Astrocyte of the cerebellum (primary cell): ENCODE results near the gene HOXA7.

Experiments
- DNase-seq: peaks from one replicate; pipeline ENCODE4 v3.0.0-alpha.2; 2011; ENCODE audit warnings: low read depth
- H3K4me3 ChIP-seq: 2 replicates; pipeline ENCODE4 v1.5.1; 2011; ENCODE audit warnings: mild to moderate bottlenecking, low read depth, low read length, moderate library complexity
- in situ Hi-C: cut with HindIII; loops from 2 replicates; pipeline ENCODE4 v1.10.0; 2017; ENCODE audit warnings: low sequenced_read_pairs
- TF ChIP-seq, protein P1 (sequence below): IDR thresholded peaks from 2 replicates; pipeline ENCODE4 v1.5.1; 2012; ENCODE audit warnings: low read length, low read depth, moderate library complexity, mild to moderate bottlenecking; ENCODE audit errors: missing control alignments

Gene HOXA7

DNA sequence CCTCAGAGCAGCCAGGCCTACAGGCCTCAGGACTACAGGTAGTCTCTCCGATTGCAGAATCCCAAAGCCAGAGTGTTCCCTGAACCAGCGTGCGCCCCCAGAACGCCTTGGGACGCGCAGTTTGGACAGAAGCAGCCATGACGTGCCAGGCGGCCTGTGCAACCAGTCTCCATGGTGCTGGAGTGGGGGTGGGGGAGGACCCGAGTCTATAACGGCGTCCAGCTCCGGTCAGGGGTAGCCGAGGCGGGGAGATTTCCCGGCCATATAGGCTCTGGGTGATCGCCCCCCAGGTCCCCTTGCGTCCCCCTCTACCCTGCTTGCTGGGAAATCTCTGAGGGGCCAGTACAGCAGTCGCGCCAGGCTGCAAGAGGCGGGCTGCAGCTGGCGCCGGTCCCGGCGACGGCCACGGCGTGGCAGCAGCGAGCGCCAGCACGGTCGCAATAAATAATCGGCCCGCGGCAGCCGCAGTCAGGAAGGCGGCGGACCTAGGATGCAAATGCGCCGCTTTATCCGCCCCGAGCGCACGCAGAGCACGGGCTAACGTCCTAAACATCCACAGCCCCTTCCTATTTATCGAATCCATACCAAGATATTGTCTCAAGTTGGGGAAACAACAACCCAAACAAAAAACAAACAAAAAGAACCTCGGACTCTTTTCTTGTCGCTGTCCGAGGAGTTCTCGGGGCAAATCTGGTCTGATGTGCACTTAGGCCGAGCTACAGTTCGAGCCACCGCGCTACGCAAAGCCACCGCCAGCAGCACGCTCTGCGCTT, 5.7 kb downstream of the HOXA7 start:
- in situ Hi-C loops: loop anchor here (25.0 kb wide), 1 partner anchor 988 kb away; the partner anchor contains the start of gene NFE2L3
- TF ChIP-seq, protein P1, sequence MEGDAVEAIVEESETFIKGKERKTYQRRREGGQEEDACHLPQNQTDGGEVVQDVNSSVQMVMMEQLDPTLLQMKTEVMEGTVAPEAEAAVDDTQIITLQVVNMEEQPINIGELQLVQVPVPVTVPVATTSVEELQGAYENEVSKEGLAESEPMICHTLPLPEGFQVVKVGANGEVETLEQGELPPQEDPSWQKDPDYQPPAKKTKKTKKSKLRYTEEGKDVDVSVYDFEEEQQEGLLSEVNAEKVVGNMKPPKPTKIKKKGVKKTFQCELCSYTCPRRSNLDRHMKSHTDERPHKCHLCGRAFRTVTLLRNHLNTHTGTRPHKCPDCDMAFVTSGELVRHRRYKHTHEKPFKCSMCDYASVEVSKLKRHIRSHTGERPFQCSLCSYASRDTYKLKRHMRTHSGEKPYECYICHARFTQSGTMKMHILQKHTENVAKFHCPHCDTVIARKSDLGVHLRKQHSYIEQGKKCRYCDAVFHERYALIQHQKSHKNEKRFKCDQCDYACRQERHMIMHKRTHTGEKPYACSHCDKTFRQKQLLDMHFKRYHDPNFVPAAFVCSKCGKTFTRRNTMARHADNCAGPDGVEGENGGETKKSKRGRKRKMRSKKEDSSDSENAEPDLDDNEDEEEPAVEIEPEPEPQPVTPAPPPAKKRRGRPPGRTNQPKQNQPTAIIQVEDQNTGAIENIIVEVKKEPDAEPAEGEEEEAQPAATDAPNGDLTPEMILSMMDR: peak; percentile 80
- H3K4me3 ChIP-seq: no peak overlapping the region
- DNase-seq: no peak

DNA sequence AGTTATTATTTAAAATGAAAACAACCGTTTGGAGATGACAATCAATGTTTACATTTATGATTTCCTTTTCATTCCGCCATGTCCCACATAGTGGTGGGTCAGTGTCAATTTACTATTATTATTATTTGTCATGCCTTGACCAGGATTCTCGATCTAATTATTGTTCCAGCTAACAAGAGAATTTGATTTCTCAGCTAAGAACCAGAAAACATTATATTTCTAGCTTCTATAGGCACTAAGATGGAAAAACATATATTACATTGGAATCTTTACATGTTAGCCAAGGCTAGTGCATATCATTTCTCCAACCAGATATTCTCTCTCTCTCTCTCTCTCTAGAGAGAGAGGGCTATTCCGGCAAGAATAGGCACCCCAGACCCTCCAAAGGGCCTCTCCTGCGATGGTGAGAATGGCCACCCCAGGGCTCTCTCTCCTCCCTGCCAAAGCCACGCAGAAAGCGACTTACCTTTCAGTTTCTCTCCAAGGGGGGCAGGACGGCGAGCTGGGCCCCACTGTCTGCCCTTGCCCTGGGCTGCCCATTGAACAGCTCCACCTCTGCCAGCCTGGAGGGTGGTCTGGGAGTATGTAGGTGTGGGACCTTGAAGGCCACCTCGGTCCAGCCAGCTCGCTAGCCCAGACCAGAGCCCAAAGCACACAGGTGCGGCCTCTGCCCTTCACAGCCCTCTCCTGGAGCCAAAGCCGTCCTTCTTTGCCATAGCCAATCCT, 6.5 kb downstream of the HOXA7 start:
- no peak for DNase-seq
- no peak overlapping the region for H3K4me3 ChIP-seq
- TF ChIP-seq, protein P1: no peak
- in situ Hi-C loops: loop anchor here (25.0 kb wide), 1 partner anchor 988 kb away; the partner anchor contains the start of gene NFE2L3

DNA sequence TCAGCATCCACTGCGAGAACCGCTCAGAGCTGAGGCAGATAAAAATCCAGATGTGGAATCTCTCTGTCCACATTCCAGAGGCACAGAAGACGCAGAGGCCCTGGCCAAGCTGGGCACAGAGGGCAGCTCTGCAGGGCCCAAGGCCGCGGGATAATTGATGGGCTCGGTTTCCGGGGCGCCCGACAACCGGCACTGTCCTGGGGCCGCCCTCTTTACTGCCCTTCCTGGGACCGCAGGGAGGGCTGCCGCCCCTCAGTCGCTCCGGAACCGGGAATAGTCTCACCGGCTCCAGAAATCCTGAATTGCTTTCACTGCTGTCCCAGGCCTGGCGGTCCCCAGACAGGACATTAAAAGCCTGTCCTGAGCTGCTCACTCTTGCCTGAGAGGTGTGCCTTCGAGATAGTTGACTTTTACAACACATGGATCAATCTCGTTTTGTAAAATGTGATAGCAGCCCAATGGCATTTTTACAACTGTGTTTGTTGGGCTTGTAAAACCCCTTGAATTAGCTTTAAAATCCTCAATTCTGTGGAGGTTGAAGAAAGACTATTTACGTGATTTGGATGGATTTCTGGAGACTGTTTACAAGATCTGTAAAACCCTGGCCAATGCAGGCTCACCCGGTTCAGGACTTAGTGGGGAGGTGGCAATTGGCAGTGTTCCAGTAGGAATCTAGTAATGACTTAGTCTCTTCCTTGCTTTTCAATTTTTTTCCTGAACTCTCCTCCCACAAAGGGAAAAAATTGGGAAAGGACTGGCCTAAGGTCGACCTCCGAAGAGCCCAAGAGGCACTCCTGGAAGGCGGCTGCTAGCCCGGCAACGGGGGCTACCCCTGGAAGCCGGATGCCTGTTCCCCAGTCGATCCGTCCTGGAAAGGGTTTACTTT, 7.5 kb downstream of the HOXA7 start:
- H3K4me3 ChIP-seq: no peak overlapping the region
- TF ChIP-seq, protein P1: no peak
- in situ Hi-C loops: no loop called here
- no peak for DNase-seq

DNA sequence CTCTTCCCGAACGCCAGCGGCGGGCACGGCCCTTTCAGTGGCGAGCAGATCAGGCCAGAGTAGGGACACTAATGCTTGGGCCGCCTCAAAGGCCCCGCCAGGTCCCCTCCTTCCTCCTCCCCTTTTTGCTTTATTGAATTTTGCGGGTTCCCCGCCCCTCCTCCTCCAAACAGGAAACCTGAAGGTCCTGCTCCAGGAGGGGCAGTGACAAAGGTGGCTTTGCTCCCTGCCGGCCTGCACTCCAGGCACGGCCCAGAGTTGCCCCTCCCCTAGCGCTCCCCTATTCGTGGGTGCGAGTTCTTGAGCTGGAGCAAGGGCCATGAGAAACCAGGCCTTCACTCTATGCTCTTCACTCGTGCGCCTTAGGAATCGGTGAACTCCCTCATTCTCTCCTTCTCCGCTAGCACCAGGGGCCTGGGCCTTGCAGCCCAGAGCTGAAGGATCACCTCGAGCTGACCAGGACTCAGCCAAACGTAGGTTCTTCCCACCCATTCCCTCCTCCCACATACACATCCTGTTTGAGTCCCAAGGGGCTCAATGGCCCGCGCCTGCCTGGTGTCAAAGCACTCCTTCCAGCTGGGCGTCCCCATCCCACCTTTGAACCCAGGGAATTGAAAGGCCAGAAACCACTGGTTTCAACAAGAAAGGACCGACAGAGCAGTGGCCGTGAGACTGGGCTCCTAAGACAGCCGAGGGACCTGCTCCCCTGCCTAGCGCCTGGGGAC, 8.3 kb downstream of the HOXA7 start:
- DNase-seq: no peak
- TF ChIP-seq, protein P1: no peak
- no peak overlapping the region for H3K4me3 ChIP-seq
- in situ Hi-C loops: no loop called here

DNA sequence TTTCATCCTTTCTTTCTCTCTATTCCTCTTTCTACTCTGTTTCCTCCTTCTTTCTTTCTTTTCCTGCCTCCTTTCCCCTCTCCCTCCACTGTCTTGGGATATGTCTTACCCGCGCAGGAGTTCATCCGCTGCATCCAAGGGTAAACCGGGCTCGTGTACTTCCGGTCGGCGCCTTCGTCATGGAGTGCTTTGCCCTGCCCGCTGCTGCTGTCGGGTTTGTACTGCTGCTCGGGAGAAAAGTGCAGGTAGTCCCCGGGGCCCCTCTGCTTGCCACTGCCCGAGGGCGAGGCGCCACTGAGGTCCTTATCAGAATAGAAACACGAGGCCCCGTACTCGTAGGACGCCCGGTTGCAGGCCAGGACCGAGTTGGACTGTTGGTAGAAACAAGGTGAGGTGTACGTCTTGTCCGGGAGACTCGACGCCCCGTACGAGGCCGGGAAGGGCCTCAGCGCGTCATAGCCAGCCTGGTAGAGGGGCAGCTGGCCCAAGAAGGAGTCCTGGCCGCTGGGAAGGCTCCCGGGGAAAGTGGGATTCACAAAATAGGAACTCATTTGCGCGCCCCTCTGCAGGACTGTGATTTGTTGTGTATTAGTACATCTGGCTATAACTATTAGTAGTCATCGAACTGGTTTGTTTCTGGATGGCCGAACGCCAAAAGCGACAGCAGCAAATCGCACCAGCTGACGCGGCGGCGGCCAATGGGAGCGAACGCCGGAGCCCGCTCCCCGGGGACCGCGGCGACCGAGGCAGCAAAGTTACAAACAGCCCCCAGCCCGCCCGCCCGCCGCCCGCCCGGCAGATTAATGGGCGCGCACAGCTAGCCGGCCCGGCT, 9.1 kb downstream of the HOXA7 start, which contains the start of gene HOXA6:
HOXA6 (minus strand) TSS at position 576 of the 832 bp plus-strand sequence; CDS start at position 551, 25 bp downstream.
- in situ Hi-C loops: no loop called here
- H3K4me3 ChIP-seq: no peak within 1 kb of the TSS
- no peak for DNase-seq
- TF ChIP-seq, protein P1: no peak
